Measurements from ENCODE around the gene ARHGAP12. TPM values are rescaled to one million over a fixed set of nuclear protein-coding genes. Genes with fewer than 3 reads are reported as not detected.

ARHGAP12 gene
- total RNA-seq, 2 experiments from 2014 or later, result 40.3 to 41.1 TPM

DNA sequence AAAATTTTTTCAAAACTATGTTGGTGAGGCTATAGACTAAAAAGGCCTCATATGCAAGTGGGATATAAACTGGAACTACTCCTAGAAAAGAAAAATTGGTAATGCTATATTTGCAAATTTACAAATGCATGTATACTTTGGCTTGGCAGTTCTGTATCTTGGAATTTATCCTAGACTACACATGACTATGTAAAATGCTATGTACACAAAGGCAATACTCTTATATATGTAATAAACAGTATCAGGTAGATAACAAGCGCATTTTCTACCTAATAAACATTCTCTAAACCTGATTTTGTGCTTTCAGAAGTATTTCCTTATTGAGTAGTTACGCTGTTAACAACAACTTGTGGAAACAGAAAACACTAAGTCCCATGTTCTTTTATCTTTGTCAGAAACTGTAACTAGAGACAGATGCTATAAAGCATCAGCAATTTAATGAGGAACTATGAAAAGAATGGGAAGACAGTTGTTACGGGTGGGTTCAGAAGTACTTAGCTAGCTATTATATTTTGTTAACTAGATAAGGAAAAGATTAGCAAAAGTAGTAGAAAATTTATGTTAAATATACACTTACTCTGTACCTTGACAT is 107.8 kb downstream of the ARHGAP12 start:
- POLR2A ChIA-PET, result interaction anchor here (0.6 kb wide), 1 partner anchor 15 kb away, joined by 3 read pairs; no protein-coding TSS in a partner anchor
- intact Hi-C loops (cut with DNase I, micrococcal nuclease), result no loop called here
- no peaks in the 10 kb centered on the region for H3K9me3 Mint-ChIP-seq
- H3K27me3 ChIP-seq (ENCODE audit: control insufficient read depth in 1 of 2, insufficient read depth in 2 of 2, low read length in 2 of 2), result no peaks in the 10 kb centered on the region
- no peak overlapping the region for H3K27ac ChIP-seq (ENCODE audit: low read depth in 1 of 2, low read length in 2 of 2)
- CTCF ChIA-PET, result no interaction called here
- H3K36me3 ChIP-seq (ENCODE audit: insufficient read depth, low read length), result peaks cover 12% of the 10 kb centered on the region
- peaks cover 65% of the 10 kb centered on the region for H3K36me3 Mint-ChIP-seq (ENCODE audit: low read depth)
- H3K27me3 Mint-ChIP-seq, result no peaks in the 10 kb centered on the region
- no peak overlapping the region for H3K4me3 Mint-ChIP-seq
- no peaks in the 10 kb centered on the region for H3K9me3 ChIP-seq (ENCODE audit: control insufficient read depth in 1 of 2, insufficient read depth in 1 of 2, low read length in 2 of 2)
- TF ChIP-seq, protein P1, sequence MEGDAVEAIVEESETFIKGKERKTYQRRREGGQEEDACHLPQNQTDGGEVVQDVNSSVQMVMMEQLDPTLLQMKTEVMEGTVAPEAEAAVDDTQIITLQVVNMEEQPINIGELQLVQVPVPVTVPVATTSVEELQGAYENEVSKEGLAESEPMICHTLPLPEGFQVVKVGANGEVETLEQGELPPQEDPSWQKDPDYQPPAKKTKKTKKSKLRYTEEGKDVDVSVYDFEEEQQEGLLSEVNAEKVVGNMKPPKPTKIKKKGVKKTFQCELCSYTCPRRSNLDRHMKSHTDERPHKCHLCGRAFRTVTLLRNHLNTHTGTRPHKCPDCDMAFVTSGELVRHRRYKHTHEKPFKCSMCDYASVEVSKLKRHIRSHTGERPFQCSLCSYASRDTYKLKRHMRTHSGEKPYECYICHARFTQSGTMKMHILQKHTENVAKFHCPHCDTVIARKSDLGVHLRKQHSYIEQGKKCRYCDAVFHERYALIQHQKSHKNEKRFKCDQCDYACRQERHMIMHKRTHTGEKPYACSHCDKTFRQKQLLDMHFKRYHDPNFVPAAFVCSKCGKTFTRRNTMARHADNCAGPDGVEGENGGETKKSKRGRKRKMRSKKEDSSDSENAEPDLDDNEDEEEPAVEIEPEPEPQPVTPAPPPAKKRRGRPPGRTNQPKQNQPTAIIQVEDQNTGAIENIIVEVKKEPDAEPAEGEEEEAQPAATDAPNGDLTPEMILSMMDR (IDR thresholded peaks at IDR 0.05), result no peak
- DNase-seq (no peak), ATAC-seq (ENCODE audit: poor library complexity) (no peak)
- no peak overlapping the region for H3K27ac Mint-ChIP-seq
- H3K4me1 Mint-ChIP-seq (ENCODE audit: low read depth), result no peaks in the 10 kb centered on the region
- no peak overlapping the region for H3K4me3 ChIP-seq (ENCODE audit: low read length)
- no peaks in the 10 kb centered on the region for H3K4me1 ChIP-seq (ENCODE audit: insufficient read depth, low read length)

DNA sequence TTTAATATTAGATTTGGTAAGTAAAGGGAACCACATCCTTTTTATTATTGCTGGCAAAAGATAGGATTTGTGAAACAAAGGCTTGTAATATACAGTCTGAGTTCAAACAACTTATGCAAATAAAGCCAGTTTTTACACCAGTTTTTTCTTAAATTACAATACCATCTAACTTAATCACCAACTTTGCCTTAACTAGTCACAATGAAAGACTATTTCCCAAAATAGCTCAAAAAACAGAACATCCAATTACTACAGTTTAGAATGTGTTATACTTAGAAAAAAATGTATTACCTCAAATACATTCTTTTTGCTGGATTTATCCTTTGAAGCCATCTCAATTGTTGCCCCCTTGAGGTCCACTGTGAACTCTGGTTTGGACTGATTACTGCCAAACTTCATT is 108.5 kb downstream of the ARHGAP12 start:
- Histone ChIP-seq H3K27ac (ENCODE audit: low read depth in 1 of 2, low read length in 2 of 2) (no peak overlapping the region), H3K4me3 (ENCODE audit: low read length) (no peak overlapping the region), H3K9me3 (ENCODE audit: control insufficient read depth in 1 of 2, insufficient read depth in 1 of 2, low read length in 2 of 2) (no peaks in the 10 kb centered on the region), H3K4me1 (ENCODE audit: insufficient read depth, low read length) (no peaks in the 10 kb centered on the region), H3K27me3 (ENCODE audit: control insufficient read depth in 1 of 2, insufficient read depth in 2 of 2, low read length in 2 of 2) (no peaks in the 10 kb centered on the region), H3K36me3 (ENCODE audit: insufficient read depth, low read length) (peaks cover 9% of the 10 kb centered on the region)
- ChIA-PET CTCF (no interaction called here), POLR2A (no interaction called here)
- Mint-ChIP-seq H3K4me1 (ENCODE audit: low read depth) (no peaks in the 10 kb centered on the region), H3K9me3 (no peaks in the 10 kb centered on the region), H3K36me3 (ENCODE audit: low read depth) (peaks cover 57% of the 10 kb centered on the region), H3K4me3 (no peak overlapping the region), H3K27me3 (no peaks in the 10 kb centered on the region), H3K27ac (no peak overlapping the region)
- intact Hi-C loops (cut with DNase I, micrococcal nuclease), result no loop called here
- TF ChIP-seq, protein P1 (IDR thresholded peaks at IDR 0.05), result no peak
- ATAC-seq (ENCODE audit: poor library complexity), result no peak
- no peak for DNase-seq

DNA sequence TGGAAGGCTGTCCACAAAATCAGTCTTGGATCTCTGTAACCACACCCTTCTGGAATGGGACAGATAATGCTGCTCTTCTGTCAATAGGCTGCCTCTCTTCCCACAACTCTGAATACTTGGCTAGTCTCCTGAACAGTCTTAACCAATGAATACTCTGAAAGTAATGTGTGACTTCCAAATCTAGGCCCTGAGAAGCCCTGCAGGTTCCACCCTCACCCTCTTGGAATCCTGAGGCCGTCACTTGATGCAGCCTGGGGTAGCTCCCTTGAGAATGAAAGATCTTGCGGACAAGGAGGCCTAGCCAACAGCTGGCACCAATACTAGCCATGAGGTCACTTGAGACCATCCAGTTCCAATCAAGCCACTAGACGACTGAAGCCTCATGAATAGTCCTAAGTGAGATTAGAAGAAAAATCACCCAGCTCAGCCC is 109.2 kb downstream of the ARHGAP12 start:
- Mint-ChIP-seq H3K4me3 (no peak overlapping the region), H3K36me3 (ENCODE audit: low read depth) (peaks cover 54% of the 10 kb centered on the region), H3K27me3 (no peaks in the 10 kb centered on the region), H3K27ac (no peak overlapping the region), H3K4me1 (ENCODE audit: low read depth) (no peaks in the 10 kb centered on the region), H3K9me3 (no peaks in the 10 kb centered on the region)
- H3K4me3 ChIP-seq (ENCODE audit: low read length), result no peak overlapping the region
- DNase-seq (no peak), ATAC-seq (ENCODE audit: poor library complexity) (no peak)
- H3K36me3 ChIP-seq (ENCODE audit: insufficient read depth, low read length), result peaks cover 2% of the 10 kb centered on the region
- TF ChIP-seq, protein P1 (IDR thresholded peaks at IDR 0.05), result no peak
- no peaks in the 10 kb centered on the region for H3K27me3 ChIP-seq (ENCODE audit: control insufficient read depth in 1 of 2, insufficient read depth in 2 of 2, low read length in 2 of 2)
- CTCF ChIA-PET, result no interaction called here
- no peaks in the 10 kb centered on the region for H3K4me1 ChIP-seq (ENCODE audit: insufficient read depth, low read length)
- H3K27ac ChIP-seq (ENCODE audit: low read depth in 1 of 2, low read length in 2 of 2), result no peak overlapping the region
- intact Hi-C loops (cut with DNase I, micrococcal nuclease), result no loop called here
- no peaks in the 10 kb centered on the region for H3K9me3 ChIP-seq (ENCODE audit: control insufficient read depth in 1 of 2, insufficient read depth in 1 of 2, low read length in 2 of 2)
- POLR2A ChIA-PET, result no interaction called here
